22Rv1 (cell line): Measurements from ENCODE around the gene TRPC4AP.

Experiments
- H3K27ac ChIP-seq: fragments of 450-650 bp; 2 replicates; pipeline ENCODE4 v1.5.1; 2017
- CTCF ChIP-seq: fragments of 450-650 bp; IDR thresholded peaks from 2 replicates; pipeline ENCODE4 v1.5.1; 2017; ENCODE audit warnings: mild to moderate bottlenecking
- ZFX ChIP-seq: fragments of 450-650 bp; IDR thresholded peaks from 2 replicates; pipeline ENCODE4 v1.6.1; 2017; ENCODE audit warnings: antibody characterized with exemption, borderline replicate concordance

TRPC4AP gene

GRCh38 chr20:35092524-35093266 is at the start of gene TRPC4AP:
Gene TRPC4AP, minus strand, starts transcription at chr20:35092807. Its CDS starts 26 bp downstream, at chr20:35092781.
- H3K27ac ChIP-seq = peak within 1 kb of the TSS; percentile 73
- TF ChIP-seq CTCF (peak; percentile 99), ZFX (peak; percentile 30; the same call in 1 of the 2 replicates)

- TF ChIP-seq CTCF (no peak), ZFX (no peak)
These were observed 43.4 kb upstream of the TRPC4AP start for GRCh38 chr20:35135867-35136586.

GRCh38 chr20:35134880-35135279 is 42.3 kb upstream of the TRPC4AP start:
- TF ChIP-seq ZFX (no peak), CTCF (no peak)
- H3K27ac ChIP-seq = no peak overlapping the region

More at GRCh38 chr20:35135867-35136586, 43.4 kb upstream of the TRPC4AP start:
- no peak overlapping the region for H3K27ac ChIP-seq

- H3K27ac ChIP-seq = no peak overlapping the region
These were observed 41.9 kb upstream of the TRPC4AP start for GRCh38 chr20:35134472-35134871.

GRCh38 chr20:35133735-35134134 is 41.1 kb upstream of the TRPC4AP start:
- no peak for TF ChIP-seq CTCF
- no peak for TF ChIP-seq ZFX
- H3K27ac ChIP-seq = no peak overlapping the region

More at GRCh38 chr20:35134472-35134871, 41.9 kb upstream of the TRPC4AP start:
- TF ChIP-seq ZFX (no peak), CTCF (no peak)

- no peak for TF ChIP-seq ZFX
- TF ChIP-seq CTCF = no peak
- H3K27ac ChIP-seq = no peak overlapping the region
These were observed 40.4 kb upstream of the TRPC4AP start for GRCh38 chr20:35133031-35133430.

- H3K27ac ChIP-seq = no peak overlapping the region
- TF ChIP-seq ZFX = no peak
- TF ChIP-seq CTCF = no peak
These were observed 39.3 kb upstream of the TRPC4AP start for GRCh38 chr20:35131934-35132333.
